ENCODE measurements around the gene MTCL3.

Gene MTCL3

DNA sequence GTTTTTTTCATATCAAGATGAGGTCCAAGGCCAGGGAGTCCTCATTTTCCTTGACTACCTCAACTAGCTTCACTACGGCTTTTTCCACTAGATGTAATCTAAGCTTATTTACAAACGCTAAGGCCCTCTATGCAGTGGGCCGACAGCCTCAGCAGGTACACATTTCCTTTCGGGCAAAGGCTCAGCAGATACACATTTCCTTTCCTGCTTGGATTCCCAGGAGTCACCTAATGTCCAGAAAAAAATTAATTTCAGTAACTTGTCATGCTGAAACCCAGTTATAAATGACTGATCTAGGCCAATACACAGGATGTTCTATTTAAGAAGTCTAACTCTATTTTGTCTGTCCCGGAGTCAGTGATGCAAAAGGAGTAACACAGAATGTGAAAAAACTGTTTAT, 52.7 kb downstream of the MTCL3 start:
- intact Hi-C loops (cut with micrococcal nuclease) = loop anchor here (10.0 kb wide), 1 partner anchor 858 kb away; no protein-coding TSS in a partner anchor
- H3K36me3 Mint-ChIP-seq (ENCODE audit: low read depth) = no peaks in the 10 kb centered on the region
- H3K9me3 Mint-ChIP-seq = no peaks in the 10 kb centered on the region
- H3K27ac Mint-ChIP-seq = no peak overlapping the region
- TF ChIP-seq, protein P1, sequence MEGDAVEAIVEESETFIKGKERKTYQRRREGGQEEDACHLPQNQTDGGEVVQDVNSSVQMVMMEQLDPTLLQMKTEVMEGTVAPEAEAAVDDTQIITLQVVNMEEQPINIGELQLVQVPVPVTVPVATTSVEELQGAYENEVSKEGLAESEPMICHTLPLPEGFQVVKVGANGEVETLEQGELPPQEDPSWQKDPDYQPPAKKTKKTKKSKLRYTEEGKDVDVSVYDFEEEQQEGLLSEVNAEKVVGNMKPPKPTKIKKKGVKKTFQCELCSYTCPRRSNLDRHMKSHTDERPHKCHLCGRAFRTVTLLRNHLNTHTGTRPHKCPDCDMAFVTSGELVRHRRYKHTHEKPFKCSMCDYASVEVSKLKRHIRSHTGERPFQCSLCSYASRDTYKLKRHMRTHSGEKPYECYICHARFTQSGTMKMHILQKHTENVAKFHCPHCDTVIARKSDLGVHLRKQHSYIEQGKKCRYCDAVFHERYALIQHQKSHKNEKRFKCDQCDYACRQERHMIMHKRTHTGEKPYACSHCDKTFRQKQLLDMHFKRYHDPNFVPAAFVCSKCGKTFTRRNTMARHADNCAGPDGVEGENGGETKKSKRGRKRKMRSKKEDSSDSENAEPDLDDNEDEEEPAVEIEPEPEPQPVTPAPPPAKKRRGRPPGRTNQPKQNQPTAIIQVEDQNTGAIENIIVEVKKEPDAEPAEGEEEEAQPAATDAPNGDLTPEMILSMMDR (IDR thresholded peaks at IDR 0.05) = no peak
- H3K27me3 Mint-ChIP-seq = no peaks in the 10 kb centered on the region
- ATAC-seq (ENCODE audit: low read depth) (no peak), DNase-seq (no peak)
- no peaks in the 10 kb centered on the region for H3K4me1 Mint-ChIP-seq
- ChIA-PET CTCF (interaction anchor here (0.7 to 2.6 kb wide), 6 partner anchors 18 to 861 kb away, joined by 3 to 15 read pairs (median 3); no protein-coding TSS in a partner anchor), POLR2A (no interaction called here)
- no peak overlapping the region for H3K4me3 Mint-ChIP-seq

DNA sequence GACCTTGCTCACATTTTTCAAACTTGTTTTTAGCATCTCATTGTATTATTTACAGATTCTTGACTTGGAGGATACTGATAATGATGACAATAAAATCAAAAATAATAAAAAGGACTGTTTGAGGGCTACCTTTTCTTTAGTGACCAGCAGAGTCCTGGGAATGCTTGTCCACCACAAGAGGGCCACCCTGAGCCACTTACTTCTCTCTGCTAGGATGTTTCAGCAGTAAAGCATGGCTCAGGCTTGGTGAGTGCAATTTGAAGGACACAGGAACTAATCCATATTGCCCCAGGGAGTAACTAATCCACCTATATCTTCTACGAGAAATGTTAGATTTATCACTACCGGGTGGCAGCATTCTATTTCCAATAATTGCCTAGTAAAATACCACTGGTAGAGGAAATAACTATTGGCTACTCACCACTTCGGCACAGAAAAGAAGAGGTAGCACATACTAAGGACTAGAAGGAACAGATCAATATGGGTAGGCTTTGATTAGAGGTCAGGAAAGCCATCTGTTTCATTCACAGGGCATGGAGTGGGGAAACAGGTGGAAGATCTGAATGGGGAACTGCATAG, 54.2 kb downstream of the MTCL3 start:
- H3K4me3 Mint-ChIP-seq = no peak overlapping the region
- POLR2A ChIA-PET = no interaction called here
- intact Hi-C loops (cut with micrococcal nuclease) = loop anchor here (1.0 to 10.0 kb wide), 4 partner anchors 74 to 860 kb away; no protein-coding TSS in a partner anchor

DNA sequence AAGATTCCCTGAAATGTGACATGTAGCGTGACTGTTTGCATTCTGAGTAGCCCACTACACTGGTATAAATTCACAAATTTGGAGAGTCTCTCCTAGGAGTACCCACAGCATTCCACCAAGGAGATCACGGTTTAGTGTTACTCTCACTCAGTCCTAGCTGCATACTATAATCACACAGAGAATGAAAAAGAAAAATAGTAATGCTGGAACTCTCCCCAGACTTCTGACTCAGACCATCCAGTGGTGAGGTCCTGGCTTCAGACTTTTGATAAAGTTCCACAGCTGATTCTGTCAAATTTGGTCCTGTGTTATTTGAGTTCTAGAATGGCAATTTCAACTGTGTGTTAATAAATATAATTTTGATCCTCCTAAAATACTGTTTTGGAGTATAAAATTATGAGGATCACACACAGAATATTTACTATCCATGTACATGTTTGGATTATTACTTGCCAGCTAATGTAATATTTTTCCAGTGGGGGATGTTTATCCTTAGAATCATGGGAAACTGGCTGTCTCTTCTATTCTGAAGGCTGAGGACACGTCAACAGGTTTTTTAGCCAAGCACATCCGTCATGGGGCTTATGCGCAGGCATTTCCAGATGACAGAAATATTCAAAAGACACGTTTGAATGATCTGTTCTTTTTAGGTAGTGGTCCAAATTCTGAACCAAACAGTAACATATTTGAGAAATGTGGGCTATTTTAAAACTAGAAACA, 54.8 kb downstream of the MTCL3 start:
- no peak overlapping the region for H3K4me3 Mint-ChIP-seq
- H3K27ac Mint-ChIP-seq = no peak overlapping the region
- POLR2A ChIA-PET = no interaction called here
- intact Hi-C loops (cut with micrococcal nuclease) = loop anchor here (2.0 to 10.0 kb wide), 2 partner anchors 176 to 860 kb away; no protein-coding TSS in a partner anchor
- H3K27me3 Mint-ChIP-seq = peaks cover 2% of the 10 kb centered on the region
- H3K9me3 Mint-ChIP-seq = no peaks in the 10 kb centered on the region
- no peak for ATAC-seq (ENCODE audit: low read depth)
- TF ChIP-seq, protein P1 (IDR thresholded peaks at IDR 0.05) = no peak
- DNase-seq = no peak
- CTCF ChIA-PET = interaction anchor here (0.6 to 1.5 kb wide), 4 partner anchors 16 to 161 kb away, joined by 3 to 11 read pairs (median 4); no protein-coding TSS in a partner anchor
- H3K36me3 Mint-ChIP-seq (ENCODE audit: low read depth) = no peaks in the 10 kb centered on the region
- H3K4me1 Mint-ChIP-seq = no peaks in the 10 kb centered on the region

More for the DNA sequence above, 54.2 kb downstream of the MTCL3 start:
- Mint-ChIP-seq H3K4me1 (no peaks in the 10 kb centered on the region), H3K9me3 (no peaks in the 10 kb centered on the region), H3K36me3 (ENCODE audit: low read depth) (no peaks in the 10 kb centered on the region), H3K27me3 (no peaks in the 10 kb centered on the region), H3K27ac (no peak overlapping the region)
- DNase-seq (no peak), ATAC-seq (ENCODE audit: low read depth) (peak; percentile 52)
- CTCF ChIA-PET = interaction anchor here (0.8 to 2.6 kb wide), 5 partner anchors 13 to 161 kb away, joined by 3 to 15 read pairs (median 5); no protein-coding TSS in a partner anchor
- TF ChIP-seq, protein P1 (IDR thresholded peaks at IDR 0.05) = no peak

DNA sequence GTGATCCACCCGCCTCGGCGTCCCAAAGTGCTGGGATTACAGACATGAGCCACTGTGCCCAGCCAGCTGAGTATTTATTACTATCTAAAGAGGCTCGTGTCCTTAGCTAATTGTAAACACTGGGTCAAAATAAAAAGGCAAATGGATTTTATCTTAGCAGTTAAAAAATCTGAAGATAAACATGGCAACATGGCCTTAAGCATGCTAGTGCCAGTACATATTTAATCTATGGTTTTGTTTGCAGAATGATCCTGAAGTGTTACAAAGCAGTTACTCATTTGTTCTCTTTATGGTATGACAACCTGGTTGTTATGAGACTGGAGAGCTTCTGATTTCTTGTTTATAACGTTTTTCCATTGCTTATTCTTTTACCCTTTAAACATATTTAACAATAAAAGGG, 56.1 kb downstream of the MTCL3 start:
- ChIA-PET CTCF (no interaction called here), POLR2A (no interaction called here)
- H3K36me3 Mint-ChIP-seq (ENCODE audit: low read depth) = no peaks in the 10 kb centered on the region
- peaks cover 5% of the 10 kb centered on the region for H3K27me3 Mint-ChIP-seq
- ATAC-seq (ENCODE audit: low read depth) (no peak), DNase-seq (no peak)
- no peaks in the 10 kb centered on the region for H3K4me1 Mint-ChIP-seq
- no peak overlapping the region for H3K4me3 Mint-ChIP-seq
- TF ChIP-seq, protein P1 (IDR thresholded peaks at IDR 0.05) = no peak
- no peaks in the 10 kb centered on the region for H3K9me3 Mint-ChIP-seq
- intact Hi-C loops (cut with micrococcal nuclease) = loop anchor here (10.0 kb wide), 1 partner anchor 862 kb away; no protein-coding TSS in a partner anchor
- no peak overlapping the region for H3K27ac Mint-ChIP-seq

DNA sequence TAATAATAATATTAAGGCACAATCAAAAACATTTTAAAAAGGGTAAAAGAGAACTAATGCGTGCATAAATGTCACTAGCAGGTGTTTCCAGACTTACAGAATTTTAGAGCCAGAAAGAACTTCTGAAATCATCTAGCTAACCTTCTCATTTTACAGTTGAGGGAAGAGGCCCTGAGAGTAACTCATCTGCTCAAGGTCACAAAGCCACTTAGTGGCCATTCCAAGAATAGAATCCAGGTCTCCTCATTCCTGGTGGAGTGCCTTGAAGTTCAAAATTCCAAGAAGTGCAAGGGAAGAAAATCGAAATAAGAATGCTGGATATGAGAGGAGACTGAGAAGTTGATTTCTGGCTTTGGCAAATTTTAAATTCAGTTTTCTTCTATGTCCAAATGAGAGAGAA, 56.8 kb downstream of the MTCL3 start:
- no peak for ATAC-seq (ENCODE audit: low read depth)
- intact Hi-C loops (cut with micrococcal nuclease) = loop anchor here (10.0 kb wide), 1 partner anchor 862 kb away; no protein-coding TSS in a partner anchor
- DNase-seq = no peak
- Mint-ChIP-seq H3K9me3 (no peaks in the 10 kb centered on the region), H3K27me3 (peaks cover 5% of the 10 kb centered on the region), H3K27ac (no peak overlapping the region), H3K36me3 (ENCODE audit: low read depth) (no peaks in the 10 kb centered on the region), H3K4me3 (no peak overlapping the region), H3K4me1 (no peaks in the 10 kb centered on the region)
- POLR2A ChIA-PET = no interaction called here
- TF ChIP-seq, protein P1 (IDR thresholded peaks at IDR 0.05) = no peak
- CTCF ChIA-PET = interaction anchor here (1.1 kb wide), 1 partner anchor 42 kb away, joined by 3 read pairs; no protein-coding TSS in a partner anchor

Measured in activated B cell treated with CpG ODN at 0.5 μM for 24 hours (primary cell).